PC-3 (cell line): ENCODE data around the gene ZNF423. TPM values are rescaled to one million over a fixed set of nuclear protein-coding genes. Genes with fewer than 3 reads are reported as not detected.

Experiments used
- ATAC-seq: fragments of 200-7000 bp; cut with Tn5 transposase; 2 replicates; pipeline ENCODE4 v1.9.1; 2020; ENCODE audit warnings: mild to moderate bottlenecking, moderate library complexity
- BruUV-seq: library from RNA; stranded (reverse); fragments of 400-500 nt; replicated peaks from 2 replicates; lab custom pipeline; 2021; lab: Mats Ljungman, UMichigan
- CTCF ChIA-PET: fragments of 300-600 bp; sonication (Branson Sonifier 250); formaldehyde crosslinking; loops from one replicate; lab custom pipeline; 2022; ENCODE audit warnings: antibody characterized with exemption; lab: Charles Lee
- POLR2A ChIA-PET: fragments of 300-600 bp; sonication (Branson Sonifier 250); formaldehyde crosslinking; loops from one replicate; lab custom pipeline; 2022; ENCODE audit warnings: antibody characterized with exemption; ENCODE audit not compliant: unreplicated experiment; lab: Charles Lee
- DNase-seq: peaks from one replicate; pipeline ENCODE4 v3.0.0-alpha.2; 2015
- H2AFZ ChIP-seq: fragments of 300-600 bp; sonication (generic); 2 replicates; pipeline ENCODE4 v1.6.0; 2016; ENCODE audit warnings: antibody characterized with exemption, low read length
- H3F3A ChIP-seq: fragments of 300-600 bp; sonication (generic); one replicate; pipeline ENCODE4 v1.6.0; 2017; ENCODE audit warnings: antibody characterized with exemption, low read length, control low read depth, mild to moderate bottlenecking; ENCODE audit not compliant: unreplicated experiment
- H3K27ac ChIP-seq: fragments of 300-600 bp; sonication (generic); 2 replicates; pipeline ENCODE4 v1.5.1; 2016; ENCODE audit warnings: mild to moderate bottlenecking, low read length
- H3K27me3 ChIP-seq: fragments of 300-600 bp; sonication (generic); 2 replicates; pipeline ENCODE4 v1.6.1; 2016; ENCODE audit warnings: low read length, mixed read lengths
- H3K36me3 ChIP-seq: fragments of 300-600 bp; sonication (generic); 2 replicates; pipeline ENCODE4 v1.6.1; 2016; ENCODE audit warnings: low read depth, mixed run types, low read length, mixed read lengths
- H3K4me1 ChIP-seq: fragments of 300-600 bp; sonication (generic); 2 replicates; pipeline ENCODE4 v1.5.1; 2016; ENCODE audit warnings: low read length; ENCODE audit not compliant: insufficient read depth
- H3K4me2 ChIP-seq: fragments of 300-600 bp; sonication (generic); 2 replicates; pipeline ENCODE4 v1.6.0; 2016; ENCODE audit warnings: low read length
- H3K4me3 ChIP-seq: fragments of 300-600 bp; sonication (generic); 2 replicates; pipeline ENCODE4 v1.5.1; 2016; ENCODE audit warnings: mild to moderate bottlenecking, low read length, mixed read lengths
- H3K79me2 ChIP-seq: fragments of 300-600 bp; sonication (generic); 2 replicates; pipeline ENCODE4 v1.6.1; 2017; ENCODE audit warnings: low read length, mixed read lengths
- H3K9ac ChIP-seq: fragments of 300-600 bp; sonication (generic); 2 replicates; pipeline ENCODE4 v1.6.0; 2016; ENCODE audit warnings: mild to moderate bottlenecking, low read length
- H3K9me2 ChIP-seq: fragments of 300-600 bp; sonication (generic); replicated peaks from 2 replicates; pipeline ENCODE4 v1.6.1; 2016; ENCODE audit warnings: mixed run types, low read length, mixed read lengths
- H3K9me3 ChIP-seq: fragments of 300-600 bp; sonication (generic); 2 replicates; pipeline ENCODE4 v1.6.1; 2016; ENCODE audit warnings: low read length, mixed read lengths
- H4K20me1 ChIP-seq: fragments of 300-600 bp; sonication (generic); 2 replicates; pipeline ENCODE4 v1.6.1; 2016; ENCODE audit warnings: low read length, mixed read lengths
- CTCF ChIP-seq: fragments of 300-600 bp; sonication (generic); conservative IDR thresholded peaks from 2 replicates; pipeline ENCODE4 v1.5.1; 2017; ENCODE audit warnings: antibody characterized with exemption, low read depth, mild to moderate bottlenecking, low read length
- EZH2 ChIP-seq: fragments of 300-600 bp; sonication (generic); IDR thresholded peaks from one replicate; pipeline ENCODE4 v1.6.1; 2017; ENCODE audit warnings: antibody characterized with exemption, mild to moderate bottlenecking, low read length; ENCODE audit not compliant: unreplicated experiment
- EZH2phosphoT487 ChIP-seq: fragments of 300-600 bp; sonication (generic); IDR thresholded peaks from 2 replicates; pipeline ENCODE4 v1.6.1; 2018; ENCODE audit warnings: mild to moderate bottlenecking, antibody characterized with exemption, low read length, borderline replicate concordance
- intact Hi-C: fragments of 100-400 bp; cut with micrococcal nuclease; formaldehyde crosslinking; loops from 2 replicates; pipeline ENCODE4 v1.9.0; 2023
- total RNA-seq: library from RNA; depleted of rRNA; stranded (reverse); fragments of >200 nt; gene quantifications from 2 replicates; pipeline ENCODE4 v1.2.3, GENCODE V29; 2014

The ZNF423 gene
- total RNA-seq, 1 experiment from 2014 or later = not detected

DNA sequence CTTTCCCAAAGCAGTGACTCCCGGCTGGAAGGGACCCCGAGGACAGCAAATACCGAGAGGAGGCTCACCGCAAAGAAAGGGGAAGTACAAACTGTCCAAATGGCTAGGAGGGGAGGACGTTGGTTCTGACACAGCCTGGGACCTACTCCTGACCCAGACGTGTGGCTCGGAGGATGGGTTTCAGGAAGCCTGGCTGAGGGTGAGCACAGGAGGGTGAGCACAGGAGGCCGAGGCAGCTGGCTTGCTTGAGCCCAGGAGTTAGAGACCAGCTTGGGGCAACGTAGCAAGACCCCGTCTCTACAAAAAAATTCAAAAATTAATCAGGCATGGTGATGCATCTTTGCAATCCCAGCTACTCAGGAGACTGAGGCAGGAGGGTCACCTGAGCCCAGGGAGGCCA is 399.1 kb downstream of the ZNF423 start:
- CTCF ChIA-PET = no interaction called here
- Histone ChIP-seq H3K36me3 (no peaks in the 10 kb centered on the region), H3K4me2 (no peak overlapping the region), H3K4me1 (no peaks in the 10 kb centered on the region), H3F3A (no peaks in the 10 kb centered on the region), H2AFZ (no peak overlapping the region), H3K9ac (no peak overlapping the region), H3K4me3 (no peak overlapping the region), H4K20me1 (no peaks in the 10 kb centered on the region), H3K9me2 (no peaks in the 10 kb centered on the region), H3K9me3 (no peaks in the 10 kb centered on the region), H3K27ac (no peak overlapping the region), H3K27me3 (0 out of 2 replicates have a peak, but pooled peaks cover 5% of the 10 kb centered on the region), H3K79me2 (no peaks in the 10 kb centered on the region)
- no peak for ATAC-seq
- POLR2A ChIA-PET = no interaction called here
- no TSS peak for BruUV-seq
- intact Hi-C loops = no loop called here
- TF ChIP-seq EZH2 (no peak), EZH2phosphoT487 (no peak), CTCF (no peak)
- no peak for DNase-seq

DNA sequence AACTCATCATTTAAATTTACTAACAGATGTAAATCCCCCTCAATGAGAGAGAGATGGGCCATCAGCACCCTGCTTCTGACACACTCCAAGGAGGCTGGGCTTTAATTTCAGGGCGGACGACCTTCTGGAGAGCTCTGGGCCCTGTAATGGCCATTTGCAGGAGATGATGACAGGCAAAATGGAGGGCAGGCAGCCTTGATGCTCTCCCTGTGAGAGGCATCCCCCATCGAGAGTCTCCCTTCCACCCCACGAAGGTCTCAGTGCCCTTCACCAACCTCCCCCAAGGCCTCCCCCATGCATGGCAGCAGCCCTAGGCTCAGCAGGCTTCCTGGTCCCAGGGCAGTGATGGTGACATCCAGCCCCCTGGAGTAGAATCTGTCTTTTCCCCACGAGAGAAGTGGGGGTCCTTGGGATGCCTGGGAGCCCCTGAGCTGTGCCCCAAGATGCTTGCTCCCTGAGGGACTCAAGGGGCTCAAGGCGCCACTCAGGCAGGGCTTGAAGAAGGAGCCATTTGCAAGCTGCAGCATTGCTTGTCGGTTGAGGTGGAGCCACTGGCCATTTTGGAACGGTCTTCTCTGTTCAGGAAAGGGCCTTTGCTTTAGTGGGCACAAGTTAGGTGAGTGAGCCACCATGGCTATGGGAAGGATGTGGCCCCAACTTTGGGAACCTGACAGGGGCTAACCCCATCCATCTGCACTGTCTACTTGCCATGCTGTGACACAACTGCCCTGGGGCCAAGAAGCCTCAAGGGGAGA is 399.7 kb downstream of the ZNF423 start:
- Histone ChIP-seq H3K4me2 (no peak overlapping the region), H3K27me3 (0 out of 2 replicates have a peak, but pooled peaks cover 5% of the 10 kb centered on the region), H3F3A (no peaks in the 10 kb centered on the region), H3K4me3 (no peak overlapping the region), H3K27ac (no peak overlapping the region), H3K9ac (no peak overlapping the region), H3K9me3 (no peaks in the 10 kb centered on the region), H3K79me2 (no peaks in the 10 kb centered on the region), H3K4me1 (no peaks in the 10 kb centered on the region), H3K36me3 (no peaks in the 10 kb centered on the region), H4K20me1 (no peaks in the 10 kb centered on the region), H2AFZ (no peak overlapping the region), H3K9me2 (no peaks in the 10 kb centered on the region)
- POLR2A ChIA-PET = no interaction called here
- intact Hi-C loops = no loop called here
- no peak for DNase-seq
- TF ChIP-seq EZH2 = no peak
- TF ChIP-seq EZH2phosphoT487 = no peak
- no peak for TF ChIP-seq CTCF
- CTCF ChIA-PET = no interaction called here
- no TSS peak for BruUV-seq
- no peak for ATAC-seq

DNA sequence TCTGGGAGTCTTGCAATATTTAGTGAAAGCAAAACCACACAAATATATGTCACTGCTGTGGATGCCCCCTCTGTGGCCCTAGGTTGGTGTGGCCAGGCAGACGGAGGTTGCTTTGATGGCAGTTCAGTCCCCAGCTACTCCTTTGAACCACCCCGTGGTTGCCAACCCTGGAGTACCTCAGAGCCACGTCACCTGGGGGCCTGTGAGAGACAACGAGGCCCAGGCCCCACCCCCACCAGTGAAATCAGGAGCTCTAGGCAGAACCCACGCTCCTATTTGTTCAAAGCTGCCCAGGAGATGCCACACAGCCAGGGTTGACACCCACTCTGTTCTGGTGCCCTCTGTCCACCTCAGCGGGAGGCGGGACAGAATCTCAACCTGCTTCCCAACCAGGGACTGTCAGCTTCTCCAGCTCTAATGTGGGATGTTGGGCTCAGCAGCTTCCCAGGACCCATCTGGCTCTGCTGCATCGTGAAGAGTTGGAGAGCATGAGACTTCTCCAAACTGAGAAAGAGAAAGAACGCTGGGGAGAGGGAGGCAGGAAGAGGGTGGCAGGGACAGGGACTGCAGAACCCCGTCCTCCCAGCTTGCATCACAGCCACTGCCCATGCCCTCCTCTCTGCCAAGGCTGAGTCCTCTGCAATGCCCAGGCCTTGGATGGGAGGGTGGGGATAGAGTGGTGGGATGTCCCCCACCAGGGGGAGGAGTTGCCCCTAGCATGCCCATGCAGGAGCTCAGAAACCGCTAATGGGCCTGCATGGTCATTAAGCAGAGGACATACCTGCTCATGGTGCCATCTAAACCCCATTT is 400.5 kb downstream of the ZNF423 start:
- H3K4me1 ChIP-seq = no peaks in the 10 kb centered on the region
- CTCF ChIA-PET = no interaction called here
- POLR2A ChIA-PET = no interaction called here
- H3K9me2 ChIP-seq = no peaks in the 10 kb centered on the region
- TF ChIP-seq EZH2 (no peak), CTCF (no peak), EZH2phosphoT487 (no peak)
- no peaks in the 10 kb centered on the region for H4K20me1 ChIP-seq
- H3K79me2 ChIP-seq = no peaks in the 10 kb centered on the region
- H3K9ac ChIP-seq = no peak overlapping the region
- DNase-seq (no peak), ATAC-seq (no peak)
- no TSS peak for BruUV-seq
- no peaks in the 10 kb centered on the region for H3K9me3 ChIP-seq
- H3F3A ChIP-seq = no peaks in the 10 kb centered on the region
- H2AFZ ChIP-seq = no peak overlapping the region
- H3K27me3 ChIP-seq = 0 out of 2 replicates have a peak, but pooled peaks cover 5% of the 10 kb centered on the region
- no peak overlapping the region for H3K4me2 ChIP-seq
- no peak overlapping the region for H3K27ac ChIP-seq
- intact Hi-C loops = no loop called here
- no peak overlapping the region for H3K4me3 ChIP-seq
- no peaks in the 10 kb centered on the region for H3K36me3 ChIP-seq
